ENCODE data around the gene FHIT. TPM values are rescaled to one million over a fixed set of nuclear protein-coding genes. Genes with fewer than 3 reads are reported as not detected.
"Not testable (repeated sequence)": the region's sequence is repeated elsewhere in the genome, so short reads cannot be mapped to it uniquely, and the experiment has no call there.

Gene FHIT
- total RNA-seq, 4 donors from 2014 or later = 4.6 to 6.1 (median 5.7) TPM

- 77% methylated on average over 2 of the region's 2 CpGs for WGBS
- intact Hi-C loops (cut with DNase I) = no loop called here
- DNase-seq (ENCODE audit: extremely low spot score) = no peak
- no peak overlapping the region for H3K4me3 ChIP-seq
- TF ChIP-seq POLR2A (IDR thresholded peaks at IDR 0.05; ENCODE audit: low read depth) (no peak), CTCF (IDR thresholded peaks at IDR 0.05) (no peak), POLR2AphosphoS5 (IDR thresholded peaks at IDR 0.05) (no peak), EP300 (IDR thresholded peaks at IDR 0.05) (no peak)
- no peak overlapping the region for H3K27ac ChIP-seq (replicated peaks in 1 of 4)
- H3K36me3 ChIP-seq = no peaks in the 10 kb centered on the region
- H3K27me3 ChIP-seq = no peaks in the 10 kb centered on the region
- H3K4me1 ChIP-seq = no peaks in the 10 kb centered on the region
- no peaks in the 10 kb centered on the region for H3K9me3 ChIP-seq
Measured at GRCh38 chr3:60549863-60550262, 701.4 kb downstream of the FHIT start.

DNA sequence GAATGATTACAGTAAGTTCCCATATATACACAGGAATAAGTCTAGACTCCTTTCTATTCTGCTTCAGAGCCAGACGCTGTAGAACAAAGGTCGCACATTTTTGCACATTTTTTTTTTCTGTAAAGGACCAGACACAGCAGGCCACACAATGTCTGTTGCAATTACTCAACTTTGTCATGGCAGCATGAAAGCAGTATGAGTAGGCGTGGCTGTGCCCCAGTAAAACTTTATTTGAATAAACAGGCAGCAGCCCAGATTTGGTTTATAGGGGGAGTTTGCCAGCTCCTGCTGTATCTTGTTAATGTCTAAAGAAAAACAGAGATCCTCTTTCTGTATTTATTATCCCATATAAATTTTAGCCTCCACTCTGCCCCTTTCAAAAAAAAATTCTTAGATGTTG, 708.3 kb downstream of the FHIT start:
- intact Hi-C loops (cut with DNase I) = no loop called here
- H3K9me3 ChIP-seq = no peaks in the 10 kb centered on the region
- H3K36me3 ChIP-seq = no peaks in the 10 kb centered on the region
- TF ChIP-seq CTCF (IDR thresholded peaks at IDR 0.05) (no peak), POLR2A (IDR thresholded peaks at IDR 0.05; ENCODE audit: low read depth) (no peak), POLR2AphosphoS5 (IDR thresholded peaks at IDR 0.05) (no peak), EP300 (IDR thresholded peaks at IDR 0.05) (no peak)
- no peaks in the 10 kb centered on the region for H3K27me3 ChIP-seq
- DNase-seq (ENCODE audit: extremely low spot score) = no peak
- no peak overlapping the region for H3K4me3 ChIP-seq
- H3K4me1 ChIP-seq = no peaks in the 10 kb centered on the region
- H3K27ac ChIP-seq (replicated peaks in 1 of 4) = no peak overlapping the region
- WGBS = 47% methylated on average over 3 of the region's 3 CpGs

DNA sequence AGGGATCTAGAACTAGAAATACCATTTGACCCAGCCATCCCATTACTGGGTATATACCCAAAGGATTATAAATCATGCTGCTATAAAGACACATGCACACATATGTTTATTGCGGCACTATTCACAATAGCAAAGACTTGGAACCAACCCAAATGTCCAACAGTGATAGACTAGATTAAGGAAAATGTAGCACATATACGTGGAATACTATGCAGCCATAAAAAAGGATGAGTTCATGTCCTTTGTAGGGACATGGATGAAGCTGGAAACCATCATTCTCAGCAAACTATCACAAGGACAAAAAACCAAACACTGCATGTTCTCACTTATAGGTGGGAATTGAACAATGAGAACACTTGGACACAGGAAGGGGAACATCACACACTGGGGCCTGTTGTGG, 711.9 kb downstream of the FHIT start:
- DNase-seq (ENCODE audit: extremely low spot score); intact Hi-C loops (cut with DNase I); H3K27ac ChIP-seq (replicated peaks in 1 of 4); H3K36me3 ChIP-seq; H3K4me3 ChIP-seq; H3K4me1 ChIP-seq; H3K27me3 ChIP-seq; H3K9me3 ChIP-seq: not testable (repeated sequence)
- 91% methylated on average over 2 of the region's 2 CpGs for WGBS

DNA sequence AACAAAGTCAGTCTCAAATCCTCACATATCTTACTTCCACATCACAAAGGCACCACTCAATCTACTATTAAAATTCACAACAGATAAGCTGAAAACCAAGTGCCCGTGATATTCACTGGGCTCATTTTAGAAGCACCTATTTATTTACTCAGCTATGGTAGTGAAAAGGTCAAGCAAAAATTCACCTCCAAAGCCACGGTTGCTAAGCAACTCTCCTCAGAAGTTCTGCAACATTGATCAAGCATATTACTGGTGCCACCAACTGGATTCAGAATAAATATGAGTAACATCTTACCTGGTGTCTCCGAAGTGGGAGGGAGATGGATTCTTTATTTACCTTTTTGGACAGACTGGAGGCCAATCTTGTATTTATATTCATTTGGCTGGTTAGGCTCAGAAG, 714.8 kb downstream of the FHIT start:
- intact Hi-C loops (cut with DNase I) = no loop called here
- Histone ChIP-seq H3K9me3 (no peaks in the 10 kb centered on the region), H3K36me3 (no peaks in the 10 kb centered on the region), H3K4me1 (no peaks in the 10 kb centered on the region), H3K27ac (replicated peaks in 1 of 4) (no peak overlapping the region), H3K4me3 (no peak overlapping the region), H3K27me3 (no peaks in the 10 kb centered on the region)
- 76% methylated on average over 3 of the region's 3 CpGs for WGBS
- no peak for DNase-seq (ENCODE audit: extremely low spot score)
- no peak for TF ChIP-seq CTCF (IDR thresholded peaks at IDR 0.05)
- TF ChIP-seq EP300 (IDR thresholded peaks at IDR 0.05) = no peak
- TF ChIP-seq POLR2AphosphoS5 (IDR thresholded peaks at IDR 0.05) = no peak
- no peak for TF ChIP-seq POLR2A (IDR thresholded peaks at IDR 0.05; ENCODE audit: low read depth)

- intact Hi-C loops (cut with DNase I) = no loop called here
Measured at GRCh38 chr3:60531759-60532158, 719.5 kb downstream of the FHIT start.

More at GRCh38 chr3:60531759-60532158, 719.5 kb downstream of the FHIT start:
- Histone ChIP-seq H3K36me3 (no peaks in the 10 kb centered on the region), H3K9me3 (no peaks in the 10 kb centered on the region), H3K27me3 (no peaks in the 10 kb centered on the region), H3K4me3 (no peak overlapping the region), H3K4me1 (no peaks in the 10 kb centered on the region), H3K27ac (replicated peaks in 1 of 4) (no peak overlapping the region)
- no peak for DNase-seq (ENCODE audit: extremely low spot score)
- TF ChIP-seq CTCF (IDR thresholded peaks at IDR 0.05) = no peak
- 94% methylated on average over 5 of the region's 5 CpGs for WGBS

Measured in esophagus muscularis mucosa (tissue), 4 donors.